ENCODE results near the gene CDRT15. TPM values are rescaled to one million over a fixed set of nuclear protein-coding genes. Genes with fewer than 3 reads are reported as not detected.
"Not testable (repeated sequence)": the region's sequence is repeated elsewhere in the genome, so short reads cannot be mapped to it uniquely, and the experiment has no call there.

The CDRT15 gene
- total RNA-seq, 1 experiment from 2014 or later, result not detected

DNA sequence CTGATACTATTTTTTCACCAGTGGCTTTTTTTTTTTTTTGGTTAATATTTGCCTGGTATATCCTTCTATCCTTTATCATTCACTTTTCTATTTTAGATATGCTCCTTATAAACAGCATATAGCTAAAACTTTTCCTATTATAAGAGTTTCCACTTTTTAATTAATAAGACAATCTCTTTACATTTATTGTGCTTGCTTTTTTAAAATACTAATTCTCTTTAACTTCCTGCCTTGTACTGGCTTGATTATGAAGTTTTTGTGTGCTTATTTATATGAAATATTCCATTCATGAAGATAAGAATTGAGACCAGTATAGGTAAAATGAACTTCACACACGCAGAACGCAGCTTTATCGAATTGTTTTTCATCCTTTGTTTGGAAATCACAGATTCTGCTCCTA lies 9.0 kb upstream of the CDRT15 start:
- H3K79me2 ChIP-seq (ENCODE audit: low read length), result no peaks in the 10 kb centered on the region
- no peak for DNase-seq
- no peak overlapping the region for H3K27ac ChIP-seq (ENCODE audit: low read length)
- no peaks in the 10 kb centered on the region for H4K20me1 ChIP-seq (ENCODE audit: insufficient read depth, low read depth, low read length)
- H3K27me3 ChIP-seq (ENCODE audit: low read length), result no peaks in the 10 kb centered on the region
- H2AFZ ChIP-seq (ENCODE audit: low read length), result no peak overlapping the region
- H3K4me2 ChIP-seq (ENCODE audit: low read depth, low read length, poor library complexity, severe bottlenecking), result no peak overlapping the region
- H3K36me3 ChIP-seq (ENCODE audit: insufficient read depth, low read length), result no peaks in the 10 kb centered on the region
- H3K9me2 ChIP-seq (replicated peaks; ENCODE audit: insufficient read depth, low read length), result no peaks in the 10 kb centered on the region
- no peak overlapping the region for H3K4me3 ChIP-seq (ENCODE audit: low read length)
- no peak overlapping the region for H3K9ac ChIP-seq (ENCODE audit: low read length)
- no peaks in the 10 kb centered on the region for H3K4me1 ChIP-seq (ENCODE audit: low read length)
- no peaks in the 10 kb centered on the region for H3K9me3 ChIP-seq (ENCODE audit: low read length)

DNA sequence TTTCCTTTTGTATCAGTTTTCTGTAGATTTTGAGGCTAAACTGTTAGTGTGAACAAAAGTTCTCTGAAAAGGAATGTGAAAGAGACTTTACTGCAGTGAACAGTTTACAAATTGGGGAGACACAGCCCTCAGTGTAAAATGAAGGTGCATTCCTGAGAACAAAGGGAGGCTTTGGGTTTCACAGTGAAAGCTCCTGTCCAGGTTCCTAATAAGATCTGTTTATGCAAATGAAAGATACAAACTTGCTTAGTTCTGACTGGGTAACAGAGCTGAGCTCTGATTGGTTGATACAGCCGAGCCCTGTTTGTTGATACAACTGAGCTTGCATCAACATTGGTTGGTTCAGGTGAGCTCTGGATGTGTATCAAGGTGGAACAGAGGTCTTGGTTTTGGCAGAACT lies 8.3 kb upstream of the CDRT15 start:
- no peak overlapping the region for H2AFZ ChIP-seq (ENCODE audit: low read length)
- no peaks in the 10 kb centered on the region for H3K9me3 ChIP-seq (ENCODE audit: low read length)

DNA sequence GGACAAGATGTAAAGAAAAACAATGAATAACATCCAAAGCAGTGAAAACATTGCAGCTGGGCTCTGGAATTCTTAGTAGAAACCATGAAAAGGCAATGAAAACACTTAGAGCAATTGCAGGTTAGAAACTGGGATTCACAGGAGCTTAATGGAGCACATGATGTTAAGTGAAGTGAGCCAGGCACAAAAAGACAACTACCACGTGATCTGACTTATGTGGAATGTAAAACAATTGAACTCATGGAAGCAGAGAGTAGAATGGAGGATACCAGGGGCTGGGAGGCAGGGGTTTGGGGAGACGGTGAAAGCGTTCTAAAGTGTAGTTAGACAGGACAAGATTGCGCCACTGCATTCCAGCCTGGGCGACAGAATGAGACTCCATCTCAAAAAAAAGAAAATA lies 2.6 kb upstream of the CDRT15 start:
- H3K36me3 ChIP-seq (ENCODE audit: insufficient read depth, low read length); H3K4me2 ChIP-seq (ENCODE audit: low read depth, low read length, poor library complexity, severe bottlenecking); H3K4me3 ChIP-seq (ENCODE audit: low read length); H3K9me3 ChIP-seq (ENCODE audit: low read length); H3K27ac ChIP-seq (ENCODE audit: low read length); H3K4me1 ChIP-seq (ENCODE audit: low read length); H3K9ac ChIP-seq (ENCODE audit: low read length); H3K79me2 ChIP-seq (ENCODE audit: low read length); H2AFZ ChIP-seq (ENCODE audit: low read length); H4K20me1 ChIP-seq (ENCODE audit: insufficient read depth, low read depth, low read length); H3K9me2 ChIP-seq (replicated peaks; ENCODE audit: insufficient read depth, low read length); H3K27me3 ChIP-seq (ENCODE audit: low read length); DNase-seq: not testable (repeated sequence)

More for the DNA sequence above, 8.3 kb upstream of the CDRT15 start:
- Histone ChIP-seq H3K27ac (ENCODE audit: low read length) (no peak overlapping the region), H3K36me3 (ENCODE audit: insufficient read depth, low read length) (no peaks in the 10 kb centered on the region), H3K4me3 (ENCODE audit: low read length) (no peak overlapping the region), H3K9ac (ENCODE audit: low read length) (no peak overlapping the region), H3K79me2 (ENCODE audit: low read length) (no peaks in the 10 kb centered on the region), H3K4me1 (ENCODE audit: low read length) (no peaks in the 10 kb centered on the region), H3K27me3 (ENCODE audit: low read length) (no peaks in the 10 kb centered on the region), H4K20me1 (ENCODE audit: insufficient read depth, low read depth, low read length) (no peaks in the 10 kb centered on the region), H3K9me2 (replicated peaks; ENCODE audit: insufficient read depth, low read length) (no peaks in the 10 kb centered on the region), H3K4me2 (ENCODE audit: low read depth, low read length, poor library complexity, severe bottlenecking) (no peak overlapping the region)
- no peak for DNase-seq

DNA sequence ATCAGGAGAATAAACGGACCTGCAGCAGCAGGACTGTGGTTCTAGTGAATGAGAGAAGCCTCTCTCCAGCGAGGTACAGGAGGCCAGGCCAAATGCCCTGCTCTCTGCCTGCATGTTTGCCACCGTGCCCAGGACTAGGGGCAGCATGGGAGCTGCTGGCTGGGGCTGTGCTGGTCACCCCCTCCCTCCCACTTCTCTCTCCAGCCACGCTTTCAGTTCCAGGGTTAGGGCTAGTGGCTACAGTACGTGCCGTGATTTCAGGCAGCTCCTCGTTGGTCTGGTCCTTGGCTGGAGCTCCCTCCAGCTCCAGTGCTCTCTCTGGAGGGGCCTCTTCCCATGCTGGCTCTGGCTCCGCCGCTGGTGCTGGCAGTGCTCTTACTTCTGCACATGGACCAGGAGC lies 630 bp downstream of the CDRT15 start:
- not testable (repeated sequence) for H3K9me3 ChIP-seq (ENCODE audit: low read length); H3K4me1 ChIP-seq (ENCODE audit: low read length); H3K79me2 ChIP-seq (ENCODE audit: low read length); H3K27ac ChIP-seq (ENCODE audit: low read length); H3K9ac ChIP-seq (ENCODE audit: low read length); H4K20me1 ChIP-seq (ENCODE audit: insufficient read depth, low read depth, low read length); DNase-seq; H3K4me2 ChIP-seq (ENCODE audit: low read depth, low read length, poor library complexity, severe bottlenecking); H3K27me3 ChIP-seq (ENCODE audit: low read length); H3K36me3 ChIP-seq (ENCODE audit: insufficient read depth, low read length); H3K9me2 ChIP-seq (replicated peaks; ENCODE audit: insufficient read depth, low read length); H2AFZ ChIP-seq (ENCODE audit: low read length); H3K4me3 ChIP-seq (ENCODE audit: low read length)

DNA sequence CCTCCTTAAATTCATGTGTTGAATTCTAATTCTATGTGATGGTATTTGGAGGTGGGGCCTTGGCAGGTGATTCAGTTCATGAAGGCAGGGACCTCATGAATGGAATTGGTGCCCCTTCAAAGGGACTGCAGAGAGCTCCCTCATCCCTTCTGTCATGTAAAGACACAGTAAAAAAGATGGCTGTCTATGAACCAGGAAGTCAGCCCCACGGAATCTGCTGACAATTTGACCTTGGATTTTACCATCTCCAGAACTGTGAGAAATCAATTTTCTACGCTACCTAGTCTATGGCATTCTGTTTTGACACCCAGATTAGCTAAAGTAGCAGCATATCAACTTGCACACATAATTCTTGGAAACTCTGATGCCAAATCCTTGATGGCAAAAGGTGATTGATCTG lies 1.6 kb downstream of the CDRT15 start:
- not testable (repeated sequence) for H4K20me1 ChIP-seq (ENCODE audit: insufficient read depth, low read depth, low read length); DNase-seq; H3K4me3 ChIP-seq (ENCODE audit: low read length); H3K4me2 ChIP-seq (ENCODE audit: low read depth, low read length, poor library complexity, severe bottlenecking); H3K27ac ChIP-seq (ENCODE audit: low read length); H3K9me3 ChIP-seq (ENCODE audit: low read length); H3K9ac ChIP-seq (ENCODE audit: low read length); H3K79me2 ChIP-seq (ENCODE audit: low read length); H3K27me3 ChIP-seq (ENCODE audit: low read length); H3K9me2 ChIP-seq (replicated peaks; ENCODE audit: insufficient read depth, low read length); H3K4me1 ChIP-seq (ENCODE audit: low read length); H2AFZ ChIP-seq (ENCODE audit: low read length); H3K36me3 ChIP-seq (ENCODE audit: insufficient read depth, low read length)

DNA sequence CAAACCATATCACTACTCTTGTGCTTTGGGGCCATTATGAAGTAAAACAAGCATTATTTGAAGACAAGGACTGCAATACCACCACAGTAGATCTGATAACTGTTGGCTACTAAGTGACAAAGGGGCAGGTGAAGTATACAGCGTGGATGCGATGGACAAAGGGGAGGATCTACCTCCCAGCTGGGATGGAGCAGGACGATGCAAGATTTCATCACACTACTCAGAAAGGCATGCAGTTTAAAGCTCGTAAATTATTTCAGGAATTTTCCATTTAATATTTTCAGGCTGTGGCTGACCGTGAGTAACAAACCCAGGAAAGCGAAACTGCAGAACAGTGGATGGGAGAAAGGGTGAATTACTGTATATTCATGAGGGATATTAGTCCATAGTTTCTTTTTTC lies 5.5 kb downstream of the CDRT15 start:
- H3K27ac ChIP-seq (ENCODE audit: low read length); H3K27me3 ChIP-seq (ENCODE audit: low read length); H3K4me3 ChIP-seq (ENCODE audit: low read length); H3K9ac ChIP-seq (ENCODE audit: low read length); H3K36me3 ChIP-seq (ENCODE audit: insufficient read depth, low read length); H3K9me2 ChIP-seq (replicated peaks; ENCODE audit: insufficient read depth, low read length); DNase-seq; H3K79me2 ChIP-seq (ENCODE audit: low read length); H4K20me1 ChIP-seq (ENCODE audit: insufficient read depth, low read depth, low read length); H3K4me1 ChIP-seq (ENCODE audit: low read length); H2AFZ ChIP-seq (ENCODE audit: low read length); H3K9me3 ChIP-seq (ENCODE audit: low read length); H3K4me2 ChIP-seq (ENCODE audit: low read depth, low read length, poor library complexity, severe bottlenecking): not testable (repeated sequence)

DNA sequence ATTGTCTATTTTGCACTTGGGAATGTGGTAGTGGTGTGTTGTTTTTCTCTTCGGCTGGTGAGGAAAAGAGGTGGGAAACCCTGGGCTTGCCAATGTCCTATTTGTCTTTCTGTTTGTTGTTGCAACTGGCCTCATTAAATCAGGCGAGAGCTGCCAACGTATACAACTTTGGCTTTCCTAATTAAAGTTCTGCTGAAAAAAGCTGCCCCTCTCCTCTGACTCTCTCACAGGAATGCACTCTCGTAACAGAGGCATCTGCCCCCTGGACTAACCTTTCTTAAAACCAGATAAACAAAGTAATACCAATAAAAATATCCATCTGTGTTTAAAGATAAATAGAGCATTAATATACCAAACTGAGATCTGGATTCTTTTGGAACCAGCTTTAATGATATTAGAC lies 7.8 kb downstream of the CDRT15 start:
- Histone ChIP-seq H3K9me2 (replicated peaks; ENCODE audit: insufficient read depth, low read length) (no peaks in the 10 kb centered on the region), H3K9me3 (ENCODE audit: low read length) (no peaks in the 10 kb centered on the region), H3K27ac (ENCODE audit: low read length) (no peak overlapping the region), H3K79me2 (ENCODE audit: low read length) (no peaks in the 10 kb centered on the region), H3K27me3 (ENCODE audit: low read length) (no peaks in the 10 kb centered on the region), H3K4me1 (ENCODE audit: low read length) (no peaks in the 10 kb centered on the region), H3K9ac (ENCODE audit: low read length) (no peak overlapping the region), H4K20me1 (ENCODE audit: insufficient read depth, low read depth, low read length) (no peaks in the 10 kb centered on the region), H3K4me3 (ENCODE audit: low read length) (no peak overlapping the region), H3K36me3 (ENCODE audit: insufficient read depth, low read length) (no peaks in the 10 kb centered on the region), H2AFZ (ENCODE audit: low read length) (no peak overlapping the region), H3K4me2 (ENCODE audit: low read depth, low read length, poor library complexity, severe bottlenecking) (no peak overlapping the region)
- no peak for DNase-seq

DNA sequence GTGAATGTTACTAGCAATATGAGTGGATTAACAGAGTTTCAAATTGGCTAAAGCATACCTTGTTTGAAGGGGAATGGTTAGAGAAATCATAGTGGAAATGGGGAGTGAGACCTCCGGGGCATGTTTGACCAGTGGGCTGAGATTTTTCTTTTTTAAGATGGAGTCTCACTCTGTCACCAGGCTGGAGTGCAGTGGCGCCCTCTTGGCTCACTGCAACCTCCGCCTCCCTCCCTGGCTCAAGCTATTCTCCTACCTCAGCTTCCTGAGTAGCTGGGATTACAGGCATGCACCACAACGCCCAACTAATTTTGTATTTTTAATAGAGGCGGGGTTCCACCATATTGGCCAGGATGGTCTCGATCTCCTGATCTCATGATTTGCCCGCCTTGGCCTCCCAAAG lies 9.6 kb downstream of the CDRT15 start:
- no peaks in the 10 kb centered on the region for H3K79me2 ChIP-seq (ENCODE audit: low read length)
- no peaks in the 10 kb centered on the region for H3K9me3 ChIP-seq (ENCODE audit: low read length)
- H3K4me1 ChIP-seq (ENCODE audit: low read length), result no peaks in the 10 kb centered on the region
- no peaks in the 10 kb centered on the region for H3K9me2 ChIP-seq (replicated peaks; ENCODE audit: insufficient read depth, low read length)
- no peak overlapping the region for H3K9ac ChIP-seq (ENCODE audit: low read length)
- H3K4me2 ChIP-seq (ENCODE audit: low read depth, low read length, poor library complexity, severe bottlenecking), result no peak overlapping the region
- DNase-seq, result no peak
- no peaks in the 10 kb centered on the region for H3K27me3 ChIP-seq (ENCODE audit: low read length)
- H4K20me1 ChIP-seq (ENCODE audit: insufficient read depth, low read depth, low read length), result no peaks in the 10 kb centered on the region
- no peaks in the 10 kb centered on the region for H3K36me3 ChIP-seq (ENCODE audit: insufficient read depth, low read length)
- no peak overlapping the region for H2AFZ ChIP-seq (ENCODE audit: low read length)
- no peak overlapping the region for H3K27ac ChIP-seq (ENCODE audit: low read length)
- H3K4me3 ChIP-seq (ENCODE audit: low read length), result no peak overlapping the region

DNA sequence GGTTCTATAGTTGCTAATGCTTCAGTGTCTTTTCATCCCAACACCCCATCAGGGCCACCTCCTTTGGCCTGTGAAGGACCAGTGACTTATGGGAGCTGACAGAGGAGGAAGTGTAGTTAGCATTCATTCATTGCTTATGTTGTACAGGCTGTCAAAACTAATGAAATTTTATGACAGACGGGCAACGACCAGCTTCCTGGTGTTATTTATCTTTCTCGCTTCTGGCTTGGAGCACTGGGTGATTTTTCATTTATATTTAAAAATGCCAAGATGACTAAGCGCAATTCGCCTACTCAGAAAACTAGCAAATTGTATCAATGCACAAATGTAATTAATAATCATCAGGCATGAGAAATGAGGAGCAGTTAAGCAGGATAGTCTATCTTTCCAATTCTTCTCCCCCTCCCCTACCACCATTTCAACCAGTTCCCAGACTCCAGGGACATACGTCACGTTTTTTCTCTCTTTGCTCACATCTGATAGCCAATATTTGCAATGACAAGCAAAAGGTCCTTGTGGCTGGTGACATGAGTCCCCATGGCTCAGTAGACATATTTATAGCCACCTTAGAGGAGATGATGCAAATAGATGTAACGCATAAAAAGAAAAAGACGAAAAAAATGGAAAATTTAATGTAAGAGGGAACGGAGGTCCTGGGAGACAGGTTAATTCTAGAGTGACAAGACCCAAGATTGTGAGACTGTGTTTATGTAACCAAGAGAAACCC lies 11.2 kb downstream of the CDRT15 start:
- Histone ChIP-seq H4K20me1 (ENCODE audit: insufficient read depth, low read depth, low read length) (no peaks in the 10 kb centered on the region), H3K4me2 (ENCODE audit: low read depth, low read length, poor library complexity, severe bottlenecking) (no peak overlapping the region)
- DNase-seq, result no peak

More for the DNA sequence above, 11.2 kb downstream of the CDRT15 start:
- H2AFZ ChIP-seq (ENCODE audit: low read length), result no peak overlapping the region
- H3K36me3 ChIP-seq (ENCODE audit: insufficient read depth, low read length), result no peaks in the 10 kb centered on the region
- H3K4me1 ChIP-seq (ENCODE audit: low read length), result no peaks in the 10 kb centered on the region
- H3K9ac ChIP-seq (ENCODE audit: low read length), result no peak overlapping the region
- H3K79me2 ChIP-seq (ENCODE audit: low read length), result no peaks in the 10 kb centered on the region
- H3K27me3 ChIP-seq (ENCODE audit: low read length), result no peaks in the 10 kb centered on the region
- no peaks in the 10 kb centered on the region for H3K9me2 ChIP-seq (replicated peaks; ENCODE audit: insufficient read depth, low read length)
- no peak overlapping the region for H3K27ac ChIP-seq (ENCODE audit: low read length)
- no peak overlapping the region for H3K4me3 ChIP-seq (ENCODE audit: low read length)
- no peaks in the 10 kb centered on the region for H3K9me3 ChIP-seq (ENCODE audit: low read length)
